ENCODE measurements around the gene MGMT. TPM values are rescaled to one million over a fixed set of nuclear protein-coding genes. Genes with fewer than 3 reads are reported as not detected.

The MGMT gene
- total and polyA plus RNA-seq, 2 donors (not counting 3 experiments of a cell fraction or from before 2014, with no cell fraction given): 15.0 to 15.2 TPM

- no TSS peak for BruUV-seq (replicated peaks)
- FAIRE-seq: no peak
- CTCF ChIA-PET: no interaction called here
Measured at GRCh38 chr10:129764011-129764900, 297.2 kb downstream of the MGMT start.

GRCh38 chr10:129764901-129765663 lies 298.0 kb downstream of the MGMT start:
- H3K79me2 ChIP-seq (ENCODE audit: control insufficient read depth, insufficient read depth, low read length): no peaks in the 10 kb centered on the region
- H3K4me2 ChIP-seq (ENCODE audit: insufficient read depth, low read length): no peak overlapping the region
- H3K27me3 ChIP-seq (ENCODE audit: control insufficient read depth in 2 of 2, insufficient read depth in 2 of 2, low read length in 2 of 2): no peaks in the 10 kb centered on the region
- H3K9me3 ChIP-seq (replicated peaks; ENCODE audit: control insufficient read depth, insufficient read depth, low read length): no peaks in the 10 kb centered on the region
- CTCF ChIA-PET: no interaction called here
- TF ChIP-seq CTCF (IDR thresholded peaks at IDR 0.05; ENCODE audit: extremely low read depth in 1 of 2, insufficient read depth in 1 of 2, low read depth in 1 of 2, low read length in 2 of 2): no peak
- TF ChIP-seq MAX (IDR thresholded peaks at IDR 0.05; ENCODE audit: insufficient read depth, insufficient read length): no peak
- no peak for TF ChIP-seq JUN (IDR thresholded peaks at IDR 0.05; ENCODE audit: borderline replicate concordance, insufficient read depth, insufficient read length, low read depth)
- no peak for TF ChIP-seq FOS (IDR thresholded peaks at IDR 0.05; ENCODE audit: borderline replicate concordance, insufficient read depth, low read length)
- no peak for TF ChIP-seq POLR2AphosphoS5 (IDR thresholded peaks at IDR 0.05; ENCODE audit: insufficient read depth, low read depth, low read length)
- TF ChIP-seq POLR2A (IDR thresholded peaks at IDR 0.05; ENCODE audit: low read depth, low read length): no peak
- no peak for TF ChIP-seq EZH2 (IDR thresholded peaks at IDR 0.05; ENCODE audit: borderline replicate concordance, low read depth, low read length, severe bottlenecking)
- TF ChIP-seq MYC (IDR thresholded peaks at IDR 0.05; ENCODE audit: low read depth, low read length): no peak
- TF ChIP-seq GATA2 (IDR thresholded peaks at IDR 0.05; ENCODE audit: insufficient read depth, insufficient read length, low read depth, low read length): no peak
- no peak overlapping the region for H3K4me3 ChIP-seq (replicated peaks in 1 of 3; ENCODE audit: insufficient read depth in 1 of 3, low read depth in 1 of 3, low read length in 3 of 3)
- no TSS peak for BruUV-seq (replicated peaks)
- no peak overlapping the region for H2AFZ ChIP-seq (ENCODE audit: low read depth, low read length)
- H4K20me1 ChIP-seq (replicated peaks; ENCODE audit: control insufficient read depth, extremely low read depth, insufficient read depth, low read length): no peaks in the 10 kb centered on the region
- no peak for FAIRE-seq
- POLR2A ChIA-PET: no interaction called here
- H3K36me3 ChIP-seq (ENCODE audit: control insufficient read depth in 2 of 2, extremely low read depth in 1 of 2, insufficient read depth in 2 of 2, low read length in 2 of 2): no peaks in the 10 kb centered on the region
- no peaks in the 10 kb centered on the region for H3K4me1 ChIP-seq (ENCODE audit: control insufficient read depth, extremely low read depth, insufficient read depth, low read length)
- intact Hi-C loops (cut with micrococcal nuclease) (no loop called here), dilution Hi-C loops (cut with MboI; ENCODE audit: extremely low pct_ligation_motif_present, low sequenced_read_pairs) (no loop called here)
- DNase-seq (ENCODE audit: low read depth, low spot score): no peak
- H3K27ac ChIP-seq (ENCODE audit: insufficient read depth, low read depth, low read length): no peak overlapping the region
- no peak overlapping the region for H3K9ac ChIP-seq (replicated peaks; ENCODE audit: extremely low read depth, insufficient read depth, low read length)
- H3K9me1 ChIP-seq (replicated peaks; ENCODE audit: control insufficient read depth, extremely low read depth, insufficient read depth, low read length): no peaks in the 10 kb centered on the region

More at GRCh38 chr10:129764011-129764900, 297.2 kb downstream of the MGMT start:
- Histone ChIP-seq H3K9me1 (replicated peaks; ENCODE audit: control insufficient read depth, extremely low read depth, insufficient read depth, low read length) (no peaks in the 10 kb centered on the region), H3K27me3 (ENCODE audit: control insufficient read depth in 2 of 2, insufficient read depth in 2 of 2, low read length in 2 of 2) (no peaks in the 10 kb centered on the region), H3K79me2 (ENCODE audit: control insufficient read depth, insufficient read depth, low read length) (no peaks in the 10 kb centered on the region), H4K20me1 (replicated peaks; ENCODE audit: control insufficient read depth, extremely low read depth, insufficient read depth, low read length) (no peaks in the 10 kb centered on the region), H3K9me3 (replicated peaks; ENCODE audit: control insufficient read depth, insufficient read depth, low read length) (no peaks in the 10 kb centered on the region), H3K4me2 (ENCODE audit: insufficient read depth, low read length) (no peak overlapping the region), H3K4me1 (ENCODE audit: control insufficient read depth, extremely low read depth, insufficient read depth, low read length) (no peaks in the 10 kb centered on the region), H3K9ac (replicated peaks; ENCODE audit: extremely low read depth, insufficient read depth, low read length) (no peak overlapping the region), H3K27ac (ENCODE audit: insufficient read depth, low read depth, low read length) (no peak overlapping the region), H3K36me3 (ENCODE audit: control insufficient read depth in 2 of 2, extremely low read depth in 1 of 2, insufficient read depth in 2 of 2, low read length in 2 of 2) (no peaks in the 10 kb centered on the region), H2AFZ (ENCODE audit: low read depth, low read length) (no peak overlapping the region), H3K4me3 (replicated peaks in 1 of 3; ENCODE audit: insufficient read depth in 1 of 3, low read depth in 1 of 3, low read length in 3 of 3) (no peak overlapping the region)
- POLR2A ChIA-PET: no interaction called here
- no peak for DNase-seq (ENCODE audit: low read depth, low spot score)
- TF ChIP-seq JUN (IDR thresholded peaks at IDR 0.05; ENCODE audit: borderline replicate concordance, insufficient read depth, insufficient read length, low read depth) (no peak), EZH2 (IDR thresholded peaks at IDR 0.05; ENCODE audit: borderline replicate concordance, low read depth, low read length, severe bottlenecking) (no peak), MAX (IDR thresholded peaks at IDR 0.05; ENCODE audit: insufficient read depth, insufficient read length) (no peak), POLR2A (IDR thresholded peaks at IDR 0.05; ENCODE audit: low read depth, low read length) (no peak), GATA2 (IDR thresholded peaks at IDR 0.05; ENCODE audit: insufficient read depth, insufficient read length, low read depth, low read length) (no peak)
- dilution Hi-C loops (cut with MboI; ENCODE audit: extremely low pct_ligation_motif_present, low sequenced_read_pairs) (no loop called here), intact Hi-C loops (cut with micrococcal nuclease) (no loop called here)
